Panc1 (cell line): Measurements from ENCODE around the gene MAP7. TPM values are rescaled to one million over a fixed set of nuclear protein-coding genes. Genes with fewer than 3 reads are reported as not detected.

ENCODE experiments used
- ATAC-seq: fragments of 200-7000 bp; cut with Tn5 transposase; 2 replicates; pipeline ENCODE4 v1.9.1; 2020; ENCODE audit warnings: mild to moderate bottlenecking, moderate library complexity
- BruUV-seq: library from RNA; stranded (reverse); fragments of 400-500 nt; replicated peaks from 2 replicates; lab custom pipeline; 2021; lab: Mats Ljungman, UMichigan
- CTCF ChIA-PET: fragments of 300-600 bp; sonication (Branson Sonifier 250); formaldehyde crosslinking; loops from one replicate; lab custom pipeline; 2022; ENCODE audit warnings: antibody characterized with exemption; lab: Charles Lee
- POLR2A ChIA-PET: fragments of 300-600 bp; sonication (Branson Sonifier 250); formaldehyde crosslinking; loops from one replicate; lab custom pipeline; 2022; ENCODE audit warnings: antibody characterized with exemption; lab: Charles Lee
- DNase-seq: peaks from one replicate; pipeline ENCODE4 v3.0.0-alpha.2; 2010; ENCODE audit warnings: low read depth, low spot score
- H3K27ac ChIP-seq: 2 replicates; pipeline ENCODE4 v1.5.1; 2011; ENCODE audit warnings: mild to moderate bottlenecking, low read length, inconsistent platforms
- H3K27me3 ChIP-seq: fragments of 200-500 bp; sonication (Bioruptor generic); 2 replicates; pipeline ENCODE4 v1.6.0; 2014; ENCODE audit warnings: low read length, inconsistent platforms; ENCODE audit not compliant: control insufficient read depth, insufficient read depth
- H3K36me3 ChIP-seq: fragments of 200-500 bp; sonication (Bioruptor generic); 2 replicates; pipeline ENCODE4 v1.5.1; 2014; ENCODE audit warnings: inconsistent platforms, mild to moderate bottlenecking, low read length, moderate library complexity; ENCODE audit not compliant: control insufficient read depth, insufficient read depth
- H3K4me1 ChIP-seq: 2 replicates; pipeline ENCODE4 v1.5.1; 2011; ENCODE audit warnings: inconsistent platforms, mild to moderate bottlenecking, low read length, moderate library complexity; ENCODE audit not compliant: control insufficient read depth, insufficient read depth
- H3K4me3 ChIP-seq, 2 experiments: 2 replicates each; pipeline ENCODE4 v1.5.1; 2011 to 2012; ENCODE audit warnings: low read depth in 2 of 2, low read length in 2 of 2, mild to moderate bottlenecking in 2 of 2, inconsistent platforms in 1 of 2, moderate library complexity in 1 of 2
- H3K9me3 ChIP-seq: fragments of 200-500 bp; sonication (Bioruptor generic); 2 replicates; pipeline ENCODE4 v1.5.1; 2014; ENCODE audit warnings: low read depth, mild to moderate bottlenecking, inconsistent platforms, low read length, moderate library complexity; ENCODE audit not compliant: control insufficient read depth, insufficient read depth
- CTCF ChIP-seq: fragments of 450-650 bp; IDR thresholded peaks from 2 replicates; pipeline ENCODE4 v1.5.1; 2017; ENCODE audit warnings: mild to moderate bottlenecking
- POLR2AphosphoS5 ChIP-seq: IDR thresholded peaks from 2 replicates; pipeline ENCODE4 v1.6.1; 2012; ENCODE audit warnings: mild to moderate bottlenecking, low read depth, low read length, moderate library complexity
- SIN3A ChIP-seq: IDR thresholded peaks from 2 replicates; pipeline ENCODE4 v1.6.1; 2012; ENCODE audit warnings: low read depth, mild to moderate bottlenecking, low read length, moderate library complexity, borderline replicate concordance; ENCODE audit not compliant: insufficient read depth
- TCF7L2 ChIP-seq: IDR thresholded peaks from 2 replicates; pipeline ENCODE4 v1.6.1; 2011; ENCODE audit warnings: mild to moderate bottlenecking, low read depth, low read length, inconsistent platforms
- in situ Hi-C: cut with HindIII; loops from 2 replicates; pipeline ENCODE4 v1.10.0; 2016; ENCODE audit warnings: low sequenced_read_pairs, low pct_unique_long_range_greater_than_20kb
- intact Hi-C: fragments of 100-400 bp; cut with micrococcal nuclease; formaldehyde crosslinking; loops from one replicate; pipeline ENCODE4 v1.10.0; 2022; ENCODE audit not compliant: unreplicated experiment
- total RNA-seq: library from RNA; stranded (reverse); gene quantifications from one replicate; pipeline ENCODE4 v1.2.1, GENCODE V29; 2021; ENCODE audit not compliant: unreplicated experiment
- TF ChIP-seq, protein P1 (sequence below), 2 experiments: IDR thresholded peaks; 2 replicates each; pipeline ENCODE4 v1.6.1; 2011 to 2012; ENCODE audit warnings: low read depth in 2 of 2, control low read depth in 1 of 2, low read length in 1 of 2, mild to moderate bottlenecking in 1 of 2, moderate library complexity in 1 of 2; ENCODE audit not compliant: insufficient read depth in 1 of 2

Gene MAP7
- total RNA-seq, 1 experiment from 2014 or later, result 1.8 TPM

GRCh38 chr6:136510299-136510698, 39.9 kb downstream of the MAP7 start:
- in situ Hi-C loops (no loop called here), intact Hi-C loops (no loop called here)
- no peak overlapping the region for H3K4me3 ChIP-seq
- no TSS peak for BruUV-seq
- H3K36me3 ChIP-seq, result no peaks in the 10 kb centered on the region
- no peaks in the 10 kb centered on the region for H3K27me3 ChIP-seq
- H3K4me1 ChIP-seq, result no peaks in the 10 kb centered on the region
- H3K27ac ChIP-seq, result no peak overlapping the region
- TF ChIP-seq TCF7L2, result no peak
- TF ChIP-seq POLR2AphosphoS5, result no peak
- TF ChIP-seq, protein P1, sequence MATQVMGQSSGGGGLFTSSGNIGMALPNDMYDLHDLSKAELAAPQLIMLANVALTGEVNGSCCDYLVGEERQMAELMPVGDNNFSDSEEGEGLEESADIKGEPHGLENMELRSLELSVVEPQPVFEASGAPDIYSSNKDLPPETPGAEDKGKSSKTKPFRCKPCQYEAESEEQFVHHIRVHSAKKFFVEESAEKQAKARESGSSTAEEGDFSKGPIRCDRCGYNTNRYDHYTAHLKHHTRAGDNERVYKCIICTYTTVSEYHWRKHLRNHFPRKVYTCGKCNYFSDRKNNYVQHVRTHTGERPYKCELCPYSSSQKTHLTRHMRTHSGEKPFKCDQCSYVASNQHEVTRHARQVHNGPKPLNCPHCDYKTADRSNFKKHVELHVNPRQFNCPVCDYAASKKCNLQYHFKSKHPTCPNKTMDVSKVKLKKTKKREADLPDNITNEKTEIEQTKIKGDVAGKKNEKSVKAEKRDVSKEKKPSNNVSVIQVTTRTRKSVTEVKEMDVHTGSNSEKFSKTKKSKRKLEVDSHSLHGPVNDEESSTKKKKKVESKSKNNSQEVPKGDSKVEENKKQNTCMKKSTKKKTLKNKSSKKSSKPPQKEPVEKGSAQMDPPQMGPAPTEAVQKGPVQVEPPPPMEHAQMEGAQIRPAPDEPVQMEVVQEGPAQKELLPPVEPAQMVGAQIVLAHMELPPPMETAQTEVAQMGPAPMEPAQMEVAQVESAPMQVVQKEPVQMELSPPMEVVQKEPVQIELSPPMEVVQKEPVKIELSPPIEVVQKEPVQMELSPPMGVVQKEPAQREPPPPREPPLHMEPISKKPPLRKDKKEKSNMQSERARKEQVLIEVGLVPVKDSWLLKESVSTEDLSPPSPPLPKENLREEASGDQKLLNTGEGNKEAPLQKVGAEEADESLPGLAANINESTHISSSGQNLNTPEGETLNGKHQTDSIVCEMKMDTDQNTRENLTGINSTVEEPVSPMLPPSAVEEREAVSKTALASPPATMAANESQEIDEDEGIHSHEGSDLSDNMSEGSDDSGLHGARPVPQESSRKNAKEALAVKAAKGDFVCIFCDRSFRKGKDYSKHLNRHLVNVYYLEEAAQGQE (IDR thresholded peaks at IDR 0.05; ENCODE audit: insufficient read depth in 1 of 2, low read depth in 2 of 2, low read length in 1 of 2), result no peak
- TF ChIP-seq CTCF, result no peak
- TF ChIP-seq SIN3A, result no peak
- H3K9me3 ChIP-seq, result no peaks in the 10 kb centered on the region
- CTCF ChIA-PET, result no interaction called here
- ATAC-seq (no peak), DNase-seq (no peak)
- POLR2A ChIA-PET, result no interaction called here

DNA sequence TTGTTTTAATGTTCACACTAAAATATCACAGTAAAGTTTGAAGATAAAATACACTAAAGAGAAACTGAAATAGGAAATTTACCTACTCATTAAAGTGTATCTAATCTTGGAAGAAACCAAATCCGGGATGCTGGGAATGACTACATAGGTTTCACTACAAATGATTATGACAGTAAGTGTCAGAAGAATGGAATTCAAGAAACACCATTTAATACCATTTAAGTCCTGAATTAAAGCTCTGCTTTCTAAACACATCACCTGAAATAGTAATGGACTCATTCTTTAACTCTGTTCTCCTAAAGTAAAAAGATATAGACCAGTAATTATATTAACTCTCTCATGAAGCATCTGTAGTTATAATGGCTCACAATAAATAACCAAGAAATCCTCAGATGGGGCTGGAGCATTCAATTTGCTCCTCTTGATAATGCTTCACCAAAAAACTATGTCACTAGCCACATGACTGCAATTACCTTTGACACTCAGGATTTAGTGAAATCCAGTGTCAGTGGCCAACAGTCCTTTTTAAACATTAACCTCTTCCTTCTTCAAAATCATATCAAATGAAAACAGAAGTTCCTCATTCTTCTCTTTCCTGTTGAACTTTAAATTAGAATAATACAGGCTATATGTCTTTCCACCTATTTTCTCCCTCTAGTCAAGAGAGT, 41.4 kb downstream of the MAP7 start:
- Histone ChIP-seq H3K4me1 (no peaks in the 10 kb centered on the region), H3K27me3 (no peaks in the 10 kb centered on the region), H3K36me3 (no peaks in the 10 kb centered on the region), H3K9me3 (no peaks in the 10 kb centered on the region), H3K4me3 (no peak overlapping the region), H3K27ac (no peak overlapping the region)
- ChIA-PET POLR2A (interaction anchor here (0.5 to 0.6 kb wide), 2 partner anchors 43 to 120 kb away, joined by 3 to 6 read pairs; no protein-coding TSS in a partner anchor), CTCF (no interaction called here)
- BruUV-seq, result no TSS peak
- in situ Hi-C loops (no loop called here), intact Hi-C loops (no loop called here)
- no peak for ATAC-seq
- DNase-seq, result no peak
- TF ChIP-seq, protein P1 (IDR thresholded peaks at IDR 0.05; ENCODE audit: insufficient read depth in 1 of 2, low read depth in 2 of 2, low read length in 1 of 2), result no peak
- TF ChIP-seq POLR2AphosphoS5 (no peak), CTCF (no peak), SIN3A (no peak), TCF7L2 (no peak)
